RWPE2 (cell line): Measurements from ENCODE around the gene WLS.

ENCODE experiments used
- ATAC-seq: fragments of 200-7000 bp; cut with Tn5 transposase; 3 replicates; pipeline ENCODE4 v1.9.1; 2021; ENCODE audit warnings: low read depth
- DNase-seq: peaks from one replicate; pipeline ENCODE4 v3.0.0-alpha.2; 2020; ENCODE audit warnings: low spot score
- H3K27ac ChIP-seq: fragments of 450-650 bp; 2 replicates; pipeline ENCODE4 v1.5.1; 2017; ENCODE audit warnings: mild to moderate bottlenecking; ENCODE audit not compliant: poor library complexity, severe bottlenecking
- H3K27me3 ChIP-seq: fragments of 250-450 bp; sonication (Bioruptor Pico); 2 replicates; pipeline ENCODE4 v1.5.1; 2021; ENCODE audit warnings: mild to moderate bottlenecking, moderate library complexity; ENCODE audit not compliant: insufficient read depth, poor library complexity, severe bottlenecking
- H3K36me3 ChIP-seq: fragments of 250-450 bp; sonication (Bioruptor Pico); 2 replicates; pipeline ENCODE4 v1.5.1; 2020; ENCODE audit warnings: low read depth, mild to moderate bottlenecking, moderate library complexity
- H3K4me1 ChIP-seq: fragments of 250-450 bp; sonication (Bioruptor Pico); 2 replicates; pipeline ENCODE4 v1.5.1; 2021; ENCODE audit warnings: mild to moderate bottlenecking, moderate library complexity; ENCODE audit not compliant: insufficient read depth, poor library complexity, severe bottlenecking
- H3K4me3 ChIP-seq: fragments of 250-450 bp; sonication (Bioruptor Pico); 2 replicates; pipeline ENCODE4 v1.5.1; 2021; ENCODE audit warnings: mild to moderate bottlenecking, moderate library complexity; ENCODE audit not compliant: severe bottlenecking
- H3K9me3 ChIP-seq: fragments of 250-450 bp; sonication (Bioruptor Pico); 2 replicates; pipeline ENCODE4 v1.5.1; 2021; ENCODE audit warnings: mild to moderate bottlenecking, moderate library complexity; ENCODE audit not compliant: severe bottlenecking
- CTCF ChIP-seq: fragments of 450-650 bp; IDR thresholded peaks from one replicate; pipeline ENCODE4 v1.5.1; 2017; ENCODE audit warnings: mild to moderate bottlenecking, moderate library complexity; ENCODE audit not compliant: poor library complexity, severe bottlenecking

The WLS gene

GRCh38 chr1:68132426-68133130 lies 99.7 kb downstream of the WLS start:
- H3K36me3 ChIP-seq: peaks cover 29% of the 10 kb centered on the region
- ATAC-seq (no peak), DNase-seq (no peak)
- H3K27me3 ChIP-seq: no peaks in the 10 kb centered on the region
- no peak overlapping the region for H3K4me3 ChIP-seq
- no peaks in the 10 kb centered on the region for H3K9me3 ChIP-seq
- no peak overlapping the region for H3K27ac ChIP-seq
- no peaks in the 10 kb centered on the region for H3K4me1 ChIP-seq
- TF ChIP-seq CTCF: no peak

- DNase-seq (no peak), ATAC-seq (no peak)
- Histone ChIP-seq H3K27me3 (no peaks in the 10 kb centered on the region), H3K36me3 (peaks cover 26% of the 10 kb centered on the region), H3K4me1 (no peaks in the 10 kb centered on the region), H3K9me3 (no peaks in the 10 kb centered on the region), H3K4me3 (no peak overlapping the region), H3K27ac (no peak overlapping the region)
- TF ChIP-seq CTCF: no peak
Observed at GRCh38 chr1:68131261-68131660, 101.1 kb downstream of the WLS start.

GRCh38 chr1:68129536-68130250 lies 102.6 kb downstream of the WLS start:
- no peak for TF ChIP-seq CTCF
- Histone ChIP-seq H3K27ac (no peak overlapping the region), H3K4me3 (no peak overlapping the region), H3K27me3 (no peaks in the 10 kb centered on the region), H3K4me1 (no peaks in the 10 kb centered on the region), H3K9me3 (no peaks in the 10 kb centered on the region), H3K36me3 (peaks cover 39% of the 10 kb centered on the region)
- no peak for DNase-seq
- ATAC-seq: no peak

- H3K27ac ChIP-seq: no peak overlapping the region
- H3K36me3 ChIP-seq: peaks cover 39% of the 10 kb centered on the region
- no peaks in the 10 kb centered on the region for H3K9me3 ChIP-seq
- no peaks in the 10 kb centered on the region for H3K4me1 ChIP-seq
- DNase-seq (no peak), ATAC-seq (no peak)
- H3K27me3 ChIP-seq: no peaks in the 10 kb centered on the region
- no peak for TF ChIP-seq CTCF
- no peak overlapping the region for H3K4me3 ChIP-seq
Observed at GRCh38 chr1:68128820-68129219, 103.5 kb downstream of the WLS start.

- Histone ChIP-seq H3K27me3 (no peaks in the 10 kb centered on the region), H3K36me3 (peaks cover 35% of the 10 kb centered on the region), H3K4me1 (no peaks in the 10 kb centered on the region), H3K27ac (no peak overlapping the region), H3K9me3 (no peaks in the 10 kb centered on the region), H3K4me3 (no peak overlapping the region)
- DNase-seq (no peak), ATAC-seq (peak; percentile 21; the same call in 1 of the 3 replicates)
- no peak for TF ChIP-seq CTCF
Observed at GRCh38 chr1:68128157-68128556, 104.2 kb downstream of the WLS start.
